ENCODE data around the gene EPHX1. TPM values are rescaled to one million over a fixed set of nuclear protein-coding genes. Genes with fewer than 3 reads are reported as not detected.

EPHX1 gene
- total and polyA plus RNA-seq, 2 of the 8 experiments (the other 6 are each of a cell fraction or from before 2014, with no cell fraction given) = 45.3 to 79.1 TPM

GRCh38 chr1:225872075-225872430 lies 62.1 kb downstream of the EPHX1 start:
- no peaks in the 10 kb centered on the region for H3K23me2 ChIP-seq (ENCODE audit: low read depth, low read length)
- H3K9ac ChIP-seq (replicated peaks in 1 of 4; ENCODE audit: extremely low read depth in 1 of 4, low read depth in 3 of 4, low read length in 3 of 4) = no peak overlapping the region
- H2BK20ac ChIP-seq (ENCODE audit: low read length) = no peak overlapping the region
- no peak overlapping the region for H3K56ac ChIP-seq (replicated peaks; ENCODE audit: insufficient read length, low read depth, low read length)
- no peaks in the 10 kb centered on the region for H3K79me2 ChIP-seq (ENCODE audit: control insufficient read depth in 1 of 2, insufficient read depth in 2 of 2, low read length in 2 of 2)
- no peak overlapping the region for H2BK120ac ChIP-seq (replicated peaks; ENCODE audit: low read depth, low read length)
- H2BK5ac ChIP-seq (ENCODE audit: low read depth, low read length) = no peak overlapping the region
- no peak overlapping the region for H2BK12ac ChIP-seq (ENCODE audit: low read depth, low read length)
- H4K5ac ChIP-seq (ENCODE audit: insufficient read length, low read depth, low read length) = no peak overlapping the region
- no peak overlapping the region for H2AFZ ChIP-seq (ENCODE audit: low read length)
- H3K18ac ChIP-seq (ENCODE audit: extremely low read depth, low read length) = no peak overlapping the region
- no peak for FAIRE-seq
- H3K27ac ChIP-seq (ENCODE audit: low read depth, low read length) = no peak overlapping the region
- ChIA-PET POLR2A (ENCODE audit: partially characterized antibody) (interaction anchor here (1.5 to 4.6 kb wide), 2 partner anchors 9 to 16 kb away, joined by 3 to 27 read pairs; partner anchors contain the start of gene TMEM63A), CTCF (ENCODE audit: partially characterized antibody) (interaction anchor here (0.6 to 3.1 kb wide), 10 partner anchors 9 to 365 kb away, joined by 3 to 12 read pairs (median 5); partner anchors contain the start of gene LEFTY1)
- no peak overlapping the region for H3K4me3 ChIP-seq (ENCODE audit: extremely low read depth in 1 of 4, insufficient read depth in 2 of 4, low read depth in 3 of 4, low read length in 4 of 4)
- no peaks in the 10 kb centered on the region for H3K9me3 ChIP-seq (ENCODE audit: insufficient read depth in 2 of 2, low read depth in 1 of 2, low read length in 1 of 2)
- H2AK5ac ChIP-seq (ENCODE audit: low read depth, low read length) = no peak overlapping the region
- no peak overlapping the region for H4K8ac ChIP-seq (ENCODE audit: extremely low read depth, insufficient read depth, low read length)
- no peak overlapping the region for H3K4me2 ChIP-seq (ENCODE audit: insufficient read depth in 1 of 2, low read depth in 2 of 2, low read length in 2 of 2)
- peaks cover 0 to 3% (median 0%) of the 10 kb centered on the region in 4 experiments; a peak in 2 of 7 replicates for H3K4me1 ChIP-seq (replicated peaks in 1 of 4; ENCODE audit: control insufficient read depth in 3 of 4, insufficient read depth in 4 of 4, low read length in 3 of 4)
- no peak overlapping the region for H3K4ac ChIP-seq (replicated peaks; ENCODE audit: insufficient read length, low read depth, low read length)
- H2BK15ac ChIP-seq (ENCODE audit: low read length) = no peak overlapping the region
- no peaks in the 10 kb centered on the region for H3K27me3 ChIP-seq (replicated peaks in 1 of 4; ENCODE audit: control insufficient read depth in 3 of 4, extremely low read depth in 1 of 4, insufficient read depth in 3 of 4, low read length in 3 of 4)
- no peak for DNase-seq (ENCODE audit: low read depth in 1 of 2, low spot score in 2 of 2)
- no peak overlapping the region for H3K23ac ChIP-seq (ENCODE audit: insufficient read length)
- H4K20me1 ChIP-seq (replicated peaks in 1 of 2; ENCODE audit: control insufficient read depth in 1 of 2, insufficient read depth in 2 of 2, low read length in 2 of 2) = peaks cover 0 to 3% of the 10 kb centered on the region in 2 experiments
- peaks cover 11% of the 10 kb centered on the region for H3K79me1 ChIP-seq (ENCODE audit: low read depth, low read length)
- 85% methylated on average over 3 of the region's 3 CpGs; no CpG with 5 or more reads in 1 of the 2 experiments for WGBS, 2 experiments (ENCODE audit: extremely low coverage in 1 of 2, insufficient coverage in 1 of 2, insufficient read length in 1 of 2, insufficient replicate concordance in 2 of 2, low coverage in 1 of 2, low lambda C conversion rate in 2 of 2, missing lambda C conversion rate in 1 of 2)
- no peak overlapping the region for H3K14ac ChIP-seq (ENCODE audit: insufficient read length)
- H3K36me3 ChIP-seq (ENCODE audit: control insufficient read depth in 2 of 4, insufficient read depth in 4 of 4, low read length in 3 of 4) = peaks cover under 1 to 18% (median 3%) of the 10 kb centered on the region in 4 experiments; a peak in 5 of 8 replicates
- no peak overlapping the region for H4K91ac ChIP-seq (replicated peaks; ENCODE audit: insufficient read length, low read length)
- no peak for TF ChIP-seq TAF7 (optimal IDR thresholded peaks at IDR 0.05; ENCODE audit: borderline replicate concordance, low read depth, low read length)
- no peak for TF ChIP-seq GABPA (IDR thresholded peaks at IDR 0.05; ENCODE audit: borderline replicate concordance, insufficient read depth, low read length)
- no peak for TF ChIP-seq SIX5 (IDR thresholded peaks at IDR 0.05; ENCODE audit: low read depth, low read length)
- no peak for TF ChIP-seq TBP (IDR thresholded peaks at IDR 0.05; ENCODE audit: low read depth, low read length)
- no peak for TF ChIP-seq GTF2F1 (IDR thresholded peaks at IDR 0.05; ENCODE audit: borderline replicate concordance, low read depth, low read length)
- no peak for TF ChIP-seq KDM4A (IDR thresholded peaks at IDR 0.05; ENCODE audit: low read depth, low read length, severe bottlenecking)
- no peak for TF ChIP-seq MAFK (IDR thresholded peaks at IDR 0.05; ENCODE audit: low read depth, low read length)
- no peak for TF ChIP-seq HDAC6 (IDR thresholded peaks at IDR 0.05; ENCODE audit: low read depth, low read length)
- no peak for TF ChIP-seq SP2 (IDR thresholded peaks at IDR 0.05; ENCODE audit: low read length)
- no peak for TF ChIP-seq EZH2 (IDR thresholded peaks at IDR 0.05; ENCODE audit: low read depth, low read length, severe bottlenecking)
- no peak for TF ChIP-seq RXRA (IDR thresholded peaks at IDR 0.05; ENCODE audit: insufficient read depth, low read depth, low read length)
- no peak for TF ChIP-seq RNF2 (IDR thresholded peaks at IDR 0.05; ENCODE audit: borderline replicate concordance, low read depth, low read length, missing control alignments, poor library complexity, severe bottlenecking)
- TF ChIP-seq FOSL1 (IDR thresholded peaks at IDR 0.05; ENCODE audit: insufficient read depth, low read depth, low read length) = no peak
- TF ChIP-seq JUND (IDR thresholded peaks at IDR 0.05; ENCODE audit: low read length) = no peak
